WTC11 (cell line): ENCODE results near the gene TBXT. TPM values are rescaled to one million over a fixed set of nuclear protein-coding genes. Genes with fewer than 3 reads are reported as not detected.
A peak's percentile ranks its signal among the peaks of the same experiment; 100 is the strongest.

Experiments
- ATAC-seq: fragments of 200-7000 bp; cut with Tn5 transposase; 2 replicates; pipeline ENCODE4 v1.10.0; 2021; ENCODE audit warnings: mild to moderate bottlenecking, moderate library complexity
- CTCF ChIA-PET: fragments of 300-600 bp; sonication (Branson Sonifier 250); formaldehyde crosslinking; loops from one replicate; lab custom pipeline; 2021; ENCODE audit warnings: antibody characterized with exemption; lab: Charles Lee
- POLR2A ChIA-PET: fragments of 350-600 bp; sonication (Branson Sonifier 250); formaldehyde crosslinking; loops from one replicate; lab custom pipeline; 2021; ENCODE audit warnings: antibody characterized with exemption; lab: Charles Lee
- DNase-seq: peaks from one replicate; pipeline ENCODE4 v3.0.0; 2021; ENCODE audit warnings: low spot score
- H3K27ac Mint-ChIP-seq: 2 replicates; pipeline ENCODE4 v1.8.0; 2021; ENCODE audit warnings: mixed read lengths
- H3K27me3 Mint-ChIP-seq: 2 replicates; pipeline ENCODE4 v1.8.0; 2021; ENCODE audit warnings: low read depth, mild to moderate bottlenecking, moderate library complexity, mixed read lengths
- H3K36me3 Mint-ChIP-seq: 2 replicates; pipeline ENCODE4 v1.8.0; 2021; ENCODE audit warnings: mixed read lengths
- H3K4me1 Mint-ChIP-seq: 2 replicates; pipeline ENCODE4 v1.8.0; 2022; ENCODE audit warnings: mixed read lengths
- H3K4me3 Mint-ChIP-seq: 2 replicates; pipeline ENCODE4 v1.8.0; 2021; ENCODE audit warnings: mild to moderate bottlenecking, moderate library complexity, mixed read lengths
- H3K9me3 Mint-ChIP-seq: 2 replicates; pipeline ENCODE4 v1.8.0; 2021; ENCODE audit warnings: mixed read lengths
- EMX1 ChIP-seq: fragments of 250-450 bp; sonication (Bioruptor Pico); IDR thresholded peaks from 2 replicates; pipeline ENCODE4 v1.8.0; 2021; ENCODE audit warnings: mild to moderate bottlenecking
- ETV6 ChIP-seq: sonication (generic); formaldehyde crosslinking; IDR thresholded peaks from 2 replicates; pipeline ENCODE4 v1.8.1; 2022; ENCODE audit warnings: mild to moderate bottlenecking, missing genetic modification reagents
- FOXK1 ChIP-seq: sonication (generic); formaldehyde crosslinking; IDR thresholded peaks from 2 replicates; pipeline ENCODE4 v1.8.0; 2022; ENCODE audit warnings: mild to moderate bottlenecking, moderate library complexity, missing genetic modification reagents
- GABPB1 ChIP-seq: sonication (generic); formaldehyde crosslinking; IDR thresholded peaks from 2 replicates; pipeline ENCODE4 v1.8.1; 2023; ENCODE audit warnings: mild to moderate bottlenecking, missing genetic modification reagents
- KAT7 ChIP-seq: sonication (generic); formaldehyde crosslinking; IDR thresholded peaks from 2 replicates; pipeline ENCODE4 v1.8.1; 2023; ENCODE audit warnings: missing genetic modification reagents, mild to moderate bottlenecking, borderline replicate concordance
- MXD4 ChIP-seq: fragments of 250-450 bp; sonication (Bioruptor Pico); IDR thresholded peaks from 2 replicates; pipeline ENCODE4 v1.8.0; 2021; ENCODE audit warnings: mild to moderate bottlenecking, moderate library complexity, borderline replicate concordance
- PRRX2 ChIP-seq: fragments of 250-450 bp; sonication (Bioruptor Pico); IDR thresholded peaks from 2 replicates; pipeline ENCODE4 v1.8.0; 2021; ENCODE audit warnings: mild to moderate bottlenecking
- SMAD4 ChIP-seq: sonication (generic); formaldehyde crosslinking; IDR thresholded peaks from 2 replicates; pipeline ENCODE4 v1.8.0; 2022; ENCODE audit warnings: mild to moderate bottlenecking, missing genetic modification reagents
- ZBTB21 ChIP-seq: sonication (generic); formaldehyde crosslinking; IDR thresholded peaks from 2 replicates; pipeline ENCODE4 v1.8.1; 2023; ENCODE audit warnings: mild to moderate bottlenecking, missing genetic modification reagents, borderline replicate concordance
- ZNF138 ChIP-seq: sonication (generic); formaldehyde crosslinking; conservative IDR thresholded peaks from 2 replicates; pipeline ENCODE4 v1.8.1; 2022; ENCODE audit warnings: mild to moderate bottlenecking, moderate library complexity, missing genetic modification reagents
- total RNA-seq: library from RNA; stranded (reverse); gene quantifications from 3 replicates; pipeline ENCODE4 v1.2.3, GENCODE V29; 2021
- TF ChIP-seq, protein P1 (sequence below): sonication (generic); formaldehyde crosslinking; IDR thresholded peaks from 2 replicates; pipeline ENCODE4 v1.8.0; 2022; ENCODE audit warnings: mild to moderate bottlenecking, missing genetic modification reagents
- TF ChIP-seq, protein P2 (sequence below): sonication (generic); formaldehyde crosslinking; IDR thresholded peaks from 2 replicates; pipeline ENCODE4 v1.8.0; 2023; ENCODE audit warnings: missing genetic modification reagents, mild to moderate bottlenecking, borderline replicate concordance
- TF ChIP-seq, protein P3 (sequence below): sonication (generic); formaldehyde crosslinking; IDR thresholded peaks from 2 replicates; pipeline ENCODE4 v1.8.1; 2023; ENCODE audit warnings: mild to moderate bottlenecking, moderate library complexity, missing genetic modification reagents
- TF ChIP-seq, protein P4 (sequence below): sonication (generic); formaldehyde crosslinking; IDR thresholded peaks from 2 replicates; pipeline ENCODE4 v1.8.1; 2023; ENCODE audit warnings: mild to moderate bottlenecking, missing genetic modification reagents
- TF ChIP-seq, protein P5 (sequence below): sonication (generic); formaldehyde crosslinking; IDR thresholded peaks from 2 replicates; pipeline ENCODE4 v1.8.0; 2023; ENCODE audit warnings: mild to moderate bottlenecking, missing genetic modification reagents
- TF ChIP-seq, protein P6 (sequence below): sonication (generic); formaldehyde crosslinking; IDR thresholded peaks from 2 replicates; pipeline ENCODE4 v1.8.0; 2022; ENCODE audit warnings: mild to moderate bottlenecking, missing genetic modification reagents
- TF ChIP-seq, protein P7 (sequence below): sonication (generic); formaldehyde crosslinking; IDR thresholded peaks from 2 replicates; pipeline ENCODE4 v1.8.1; 2022; ENCODE audit warnings: mild to moderate bottlenecking, moderate library complexity, missing genetic modification reagents
- TF ChIP-seq, protein P8 (sequence below): fragments of 250-450 bp; sonication (Bioruptor Pico); IDR thresholded peaks from 2 replicates; pipeline ENCODE4 v1.9.0; 2021; ENCODE audit warnings: mild to moderate bottlenecking

The TBXT gene
- total RNA-seq, 1 experiment from 2014 or later, result 0.15 TPM

DNA sequence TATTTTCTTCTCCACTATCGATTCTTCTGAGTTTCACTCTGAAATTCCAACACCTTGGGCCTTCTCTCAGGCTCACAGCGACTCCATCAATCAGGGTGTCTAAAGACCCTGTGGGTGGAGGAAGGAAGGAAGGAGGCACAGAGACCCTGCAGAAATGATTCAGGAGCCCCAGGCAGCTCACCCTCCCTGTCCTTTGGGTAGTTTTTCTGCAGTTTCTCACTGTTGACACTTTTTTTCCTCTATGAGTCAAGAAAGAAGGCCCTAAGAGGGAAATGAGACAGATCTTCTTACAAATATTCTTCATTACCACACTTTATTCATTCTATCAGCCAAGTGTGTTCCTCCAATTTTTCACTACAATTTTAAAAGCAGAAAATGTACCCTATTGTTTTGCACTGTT lies 34.2 kb upstream of the TBXT start (continued):
- TF ChIP-seq PRRX2 (CRISPR knock-in tag) (no peak), EMX1 (CRISPR knock-in tag) (no peak)

DNA sequence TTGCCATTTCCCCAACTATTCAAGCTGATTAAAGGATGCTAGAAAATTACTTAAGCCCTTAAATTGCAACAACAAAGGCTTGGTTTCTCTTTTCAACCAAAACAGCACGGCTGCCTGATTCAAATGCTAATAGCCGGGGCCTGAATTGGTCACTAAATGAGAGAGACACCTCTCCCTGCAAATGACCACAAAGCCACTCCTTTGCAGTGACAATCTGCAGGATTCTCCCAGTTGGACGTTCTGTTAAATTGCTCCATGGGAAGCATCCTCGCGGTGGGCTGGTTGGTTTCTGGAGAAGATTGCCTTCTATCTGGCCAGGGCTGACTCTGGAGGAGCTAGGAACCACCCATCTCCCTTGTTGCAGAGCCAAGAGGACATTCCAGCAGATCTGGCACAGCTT lies 29.7 kb upstream of the TBXT start:
- no peak overlapping the region for H3K4me3 Mint-ChIP-seq
- POLR2A ChIA-PET, result no interaction called here
- ATAC-seq, result peak; percentile 65

DNA sequence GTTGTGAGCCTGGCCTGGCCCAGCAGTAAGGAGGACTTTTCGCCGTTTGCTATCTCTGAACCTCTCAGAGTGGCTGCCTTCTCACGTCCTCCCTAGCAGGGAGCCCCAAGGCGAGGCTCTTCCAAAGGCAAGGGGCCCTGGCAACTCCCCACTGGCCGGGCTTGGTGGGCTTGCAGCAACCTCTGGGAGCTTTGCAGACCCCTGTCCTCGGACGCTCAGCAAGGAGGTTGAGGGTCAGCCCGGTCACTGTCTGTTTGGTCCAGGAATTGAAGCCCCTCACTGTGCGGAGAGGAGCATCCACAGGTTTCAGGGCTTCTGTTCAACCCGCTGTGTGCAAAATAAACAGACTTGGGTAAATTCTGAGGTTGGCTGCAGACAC lies 28.2 kb upstream of the TBXT start:
- ChIA-PET POLR2A (no interaction called here), CTCF (interaction anchor here (0.5 to 1.3 kb wide), 2 partner anchors 35 to 118 kb away, joined by 4 read pairs; no protein-coding TSS in a partner anchor)
- TF ChIP-seq, protein P1, sequence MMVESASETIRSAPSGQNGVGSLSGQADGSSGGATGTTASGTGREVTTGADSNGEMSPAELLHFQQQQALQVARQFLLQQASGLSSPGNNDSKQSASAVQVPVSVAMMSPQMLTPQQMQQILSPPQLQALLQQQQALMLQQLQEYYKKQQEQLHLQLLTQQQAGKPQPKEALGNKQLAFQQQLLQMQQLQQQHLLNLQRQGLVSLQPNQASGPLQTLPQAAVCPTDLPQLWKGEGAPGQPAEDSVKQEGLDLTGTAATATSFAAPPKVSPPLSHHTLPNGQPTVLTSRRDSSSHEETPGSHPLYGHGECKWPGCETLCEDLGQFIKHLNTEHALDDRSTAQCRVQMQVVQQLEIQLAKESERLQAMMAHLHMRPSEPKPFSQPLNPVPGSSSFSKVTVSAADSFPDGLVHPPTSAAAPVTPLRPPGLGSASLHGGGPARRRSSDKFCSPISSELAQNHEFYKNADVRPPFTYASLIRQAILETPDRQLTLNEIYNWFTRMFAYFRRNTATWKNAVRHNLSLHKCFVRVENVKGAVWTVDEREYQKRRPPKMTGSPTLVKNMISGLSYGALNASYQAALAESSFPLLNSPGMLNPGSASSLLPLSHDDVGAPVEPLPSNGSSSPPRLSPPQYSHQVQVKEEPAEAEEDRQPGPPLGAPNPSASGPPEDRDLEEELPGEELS (CRISPR knock-in tag), result no peak
- TF ChIP-seq, protein P2, sequence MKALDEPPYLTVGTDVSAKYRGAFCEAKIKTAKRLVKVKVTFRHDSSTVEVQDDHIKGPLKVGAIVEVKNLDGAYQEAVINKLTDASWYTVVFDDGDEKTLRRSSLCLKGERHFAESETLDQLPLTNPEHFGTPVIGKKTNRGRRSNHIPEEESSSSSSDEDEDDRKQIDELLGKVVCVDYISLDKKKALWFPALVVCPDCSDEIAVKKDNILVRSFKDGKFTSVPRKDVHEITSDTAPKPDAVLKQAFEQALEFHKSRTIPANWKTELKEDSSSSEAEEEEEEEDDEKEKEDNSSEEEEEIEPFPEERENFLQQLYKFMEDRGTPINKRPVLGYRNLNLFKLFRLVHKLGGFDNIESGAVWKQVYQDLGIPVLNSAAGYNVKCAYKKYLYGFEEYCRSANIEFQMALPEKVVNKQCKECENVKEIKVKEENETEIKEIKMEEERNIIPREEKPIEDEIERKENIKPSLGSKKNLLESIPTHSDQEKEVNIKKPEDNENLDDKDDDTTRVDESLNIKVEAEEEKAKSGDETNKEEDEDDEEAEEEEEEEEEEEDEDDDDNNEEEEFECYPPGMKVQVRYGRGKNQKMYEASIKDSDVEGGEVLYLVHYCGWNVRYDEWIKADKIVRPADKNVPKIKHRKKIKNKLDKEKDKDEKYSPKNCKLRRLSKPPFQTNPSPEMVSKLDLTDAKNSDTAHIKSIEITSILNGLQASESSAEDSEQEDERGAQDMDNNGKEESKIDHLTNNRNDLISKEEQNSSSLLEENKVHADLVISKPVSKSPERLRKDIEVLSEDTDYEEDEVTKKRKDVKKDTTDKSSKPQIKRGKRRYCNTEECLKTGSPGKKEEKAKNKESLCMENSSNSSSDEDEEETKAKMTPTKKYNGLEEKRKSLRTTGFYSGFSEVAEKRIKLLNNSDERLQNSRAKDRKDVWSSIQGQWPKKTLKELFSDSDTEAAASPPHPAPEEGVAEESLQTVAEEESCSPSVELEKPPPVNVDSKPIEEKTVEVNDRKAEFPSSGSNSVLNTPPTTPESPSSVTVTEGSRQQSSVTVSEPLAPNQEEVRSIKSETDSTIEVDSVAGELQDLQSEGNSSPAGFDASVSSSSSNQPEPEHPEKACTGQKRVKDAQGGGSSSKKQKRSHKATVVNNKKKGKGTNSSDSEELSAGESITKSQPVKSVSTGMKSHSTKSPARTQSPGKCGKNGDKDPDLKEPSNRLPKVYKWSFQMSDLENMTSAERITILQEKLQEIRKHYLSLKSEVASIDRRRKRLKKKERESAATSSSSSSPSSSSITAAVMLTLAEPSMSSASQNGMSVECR (CRISPR knock-in tag), result no peak
- TF ChIP-seq GABPB1 (CRISPR knock-in tag), result no peak
- TF ChIP-seq, protein P3, sequence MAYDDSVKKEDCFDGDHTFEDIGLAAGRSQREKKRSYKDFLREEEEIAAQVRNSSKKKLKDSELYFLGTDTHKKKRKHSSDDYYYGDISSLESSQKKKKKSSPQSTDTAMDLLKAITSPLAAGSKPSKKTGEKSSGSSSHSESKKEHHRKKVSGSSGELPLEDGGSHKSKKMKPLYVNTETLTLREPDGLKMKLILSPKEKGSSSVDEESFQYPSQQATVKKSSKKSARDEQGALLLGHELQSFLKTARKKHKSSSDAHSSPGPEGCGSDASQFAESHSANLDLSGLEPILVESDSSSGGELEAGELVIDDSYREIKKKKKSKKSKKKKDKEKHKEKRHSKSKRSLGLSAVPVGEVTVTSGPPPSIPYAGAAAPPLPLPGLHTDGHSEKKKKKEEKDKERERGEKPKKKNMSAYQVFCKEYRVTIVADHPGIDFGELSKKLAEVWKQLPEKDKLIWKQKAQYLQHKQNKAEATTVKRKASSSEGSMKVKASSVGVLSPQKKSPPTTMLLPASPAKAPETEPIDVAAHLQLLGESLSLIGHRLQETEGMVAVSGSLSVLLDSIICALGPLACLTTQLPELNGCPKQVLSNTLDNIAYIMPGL (CRISPR knock-in tag), result no peak
- TF ChIP-seq, protein P4, sequence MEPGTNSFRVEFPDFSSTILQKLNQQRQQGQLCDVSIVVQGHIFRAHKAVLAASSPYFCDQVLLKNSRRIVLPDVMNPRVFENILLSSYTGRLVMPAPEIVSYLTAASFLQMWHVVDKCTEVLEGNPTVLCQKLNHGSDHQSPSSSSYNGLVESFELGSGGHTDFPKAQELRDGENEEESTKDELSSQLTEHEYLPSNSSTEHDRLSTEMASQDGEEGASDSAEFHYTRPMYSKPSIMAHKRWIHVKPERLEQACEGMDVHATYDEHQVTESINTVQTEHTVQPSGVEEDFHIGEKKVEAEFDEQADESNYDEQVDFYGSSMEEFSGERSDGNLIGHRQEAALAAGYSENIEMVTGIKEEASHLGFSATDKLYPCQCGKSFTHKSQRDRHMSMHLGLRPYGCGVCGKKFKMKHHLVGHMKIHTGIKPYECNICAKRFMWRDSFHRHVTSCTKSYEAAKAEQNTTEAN (CRISPR knock-in tag), result no peak
- no peak for TF ChIP-seq FOXK1 (CRISPR knock-in tag)
- TF ChIP-seq, protein P5, sequence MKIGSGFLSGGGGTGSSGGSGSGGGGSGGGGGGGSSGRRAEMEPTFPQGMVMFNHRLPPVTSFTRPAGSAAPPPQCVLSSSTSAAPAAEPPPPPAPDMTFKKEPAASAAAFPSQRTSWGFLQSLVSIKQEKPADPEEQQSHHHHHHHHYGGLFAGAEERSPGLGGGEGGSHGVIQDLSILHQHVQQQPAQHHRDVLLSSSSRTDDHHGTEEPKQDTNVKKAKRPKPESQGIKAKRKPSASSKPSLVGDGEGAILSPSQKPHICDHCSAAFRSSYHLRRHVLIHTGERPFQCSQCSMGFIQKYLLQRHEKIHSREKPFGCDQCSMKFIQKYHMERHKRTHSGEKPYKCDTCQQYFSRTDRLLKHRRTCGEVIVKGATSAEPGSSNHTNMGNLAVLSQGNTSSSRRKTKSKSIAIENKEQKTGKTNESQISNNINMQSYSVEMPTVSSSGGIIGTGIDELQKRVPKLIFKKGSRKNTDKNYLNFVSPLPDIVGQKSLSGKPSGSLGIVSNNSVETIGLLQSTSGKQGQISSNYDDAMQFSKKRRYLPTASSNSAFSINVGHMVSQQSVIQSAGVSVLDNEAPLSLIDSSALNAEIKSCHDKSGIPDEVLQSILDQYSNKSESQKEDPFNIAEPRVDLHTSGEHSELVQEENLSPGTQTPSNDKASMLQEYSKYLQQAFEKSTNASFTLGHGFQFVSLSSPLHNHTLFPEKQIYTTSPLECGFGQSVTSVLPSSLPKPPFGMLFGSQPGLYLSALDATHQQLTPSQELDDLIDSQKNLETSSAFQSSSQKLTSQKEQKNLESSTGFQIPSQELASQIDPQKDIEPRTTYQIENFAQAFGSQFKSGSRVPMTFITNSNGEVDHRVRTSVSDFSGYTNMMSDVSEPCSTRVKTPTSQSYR (CRISPR knock-in tag), result no peak
- no peak for TF ChIP-seq ETV6 (CRISPR knock-in tag)
- TF ChIP-seq, protein P6, sequence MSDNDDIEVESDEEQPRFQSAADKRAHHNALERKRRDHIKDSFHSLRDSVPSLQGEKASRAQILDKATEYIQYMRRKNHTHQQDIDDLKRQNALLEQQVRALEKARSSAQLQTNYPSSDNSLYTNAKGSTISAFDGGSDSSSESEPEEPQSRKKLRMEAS (CRISPR knock-in tag), result no peak

More for the DNA sequence above, 29.7 kb upstream of the TBXT start:
- H3K4me1 Mint-ChIP-seq, result peaks cover 15% of the 10 kb centered on the region
- no peak overlapping the region for H3K27ac Mint-ChIP-seq
- TF ChIP-seq ZBTB21 (CRISPR knock-in tag) (no peak), GABPB1 (CRISPR knock-in tag) (no peak), MXD4 (CRISPR knock-in tag) (no peak), KAT7 (CRISPR knock-in tag) (no peak), SMAD4 (CRISPR knock-in tag) (no peak), ZNF138 (CRISPR knock-in tag) (no peak)
- TF ChIP-seq, protein P7, sequence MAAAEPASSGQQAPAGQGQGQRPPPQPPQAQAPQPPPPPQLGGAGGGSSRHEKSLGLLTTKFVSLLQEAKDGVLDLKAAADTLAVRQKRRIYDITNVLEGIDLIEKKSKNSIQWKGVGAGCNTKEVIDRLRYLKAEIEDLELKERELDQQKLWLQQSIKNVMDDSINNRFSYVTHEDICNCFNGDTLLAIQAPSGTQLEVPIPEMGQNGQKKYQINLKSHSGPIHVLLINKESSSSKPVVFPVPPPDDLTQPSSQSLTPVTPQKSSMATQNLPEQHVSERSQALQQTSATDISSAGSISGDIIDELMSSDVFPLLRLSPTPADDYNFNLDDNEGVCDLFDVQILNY (CRISPR knock-in tag), result no peak
- TF ChIP-seq, protein P8, sequence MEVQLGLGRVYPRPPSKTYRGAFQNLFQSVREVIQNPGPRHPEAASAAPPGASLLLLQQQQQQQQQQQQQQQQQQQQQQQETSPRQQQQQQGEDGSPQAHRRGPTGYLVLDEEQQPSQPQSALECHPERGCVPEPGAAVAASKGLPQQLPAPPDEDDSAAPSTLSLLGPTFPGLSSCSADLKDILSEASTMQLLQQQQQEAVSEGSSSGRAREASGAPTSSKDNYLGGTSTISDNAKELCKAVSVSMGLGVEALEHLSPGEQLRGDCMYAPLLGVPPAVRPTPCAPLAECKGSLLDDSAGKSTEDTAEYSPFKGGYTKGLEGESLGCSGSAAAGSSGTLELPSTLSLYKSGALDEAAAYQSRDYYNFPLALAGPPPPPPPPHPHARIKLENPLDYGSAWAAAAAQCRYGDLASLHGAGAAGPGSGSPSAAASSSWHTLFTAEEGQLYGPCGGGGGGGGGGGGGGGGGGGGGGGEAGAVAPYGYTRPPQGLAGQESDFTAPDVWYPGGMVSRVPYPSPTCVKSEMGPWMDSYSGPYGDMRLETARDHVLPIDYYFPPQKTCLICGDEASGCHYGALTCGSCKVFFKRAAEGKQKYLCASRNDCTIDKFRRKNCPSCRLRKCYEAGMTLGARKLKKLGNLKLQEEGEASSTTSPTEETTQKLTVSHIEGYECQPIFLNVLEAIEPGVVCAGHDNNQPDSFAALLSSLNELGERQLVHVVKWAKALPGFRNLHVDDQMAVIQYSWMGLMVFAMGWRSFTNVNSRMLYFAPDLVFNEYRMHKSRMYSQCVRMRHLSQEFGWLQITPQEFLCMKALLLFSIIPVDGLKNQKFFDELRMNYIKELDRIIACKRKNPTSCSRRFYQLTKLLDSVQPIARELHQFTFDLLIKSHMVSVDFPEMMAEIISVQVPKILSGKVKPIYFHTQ (CRISPR knock-in tag), result no peak
- H3K27me3 Mint-ChIP-seq, result peaks cover 66% of the 10 kb centered on the region
- no peaks in the 10 kb centered on the region for H3K36me3 Mint-ChIP-seq
- DNase-seq, result no peak
- no peaks in the 10 kb centered on the region for H3K9me3 Mint-ChIP-seq
- CTCF ChIA-PET, result interaction anchor here (0.8 kb wide), 1 partner anchor 79 kb away, joined by 3 read pairs; no protein-coding TSS in a partner anchor

More for the DNA sequence above, 28.2 kb upstream of the TBXT start:
- ATAC-seq, result no peak
- Mint-ChIP-seq H3K27me3 (peaks cover 59% of the 10 kb centered on the region), H3K4me1 (peaks cover 15% of the 10 kb centered on the region), H3K9me3 (no peaks in the 10 kb centered on the region), H3K27ac (no peak overlapping the region), H3K4me3 (no peak overlapping the region), H3K36me3 (no peaks in the 10 kb centered on the region)
- no peak for DNase-seq
